Regular cardiac myocyte (primary cell): ENCODE measurements around the gene HIF1A. TPM values are rescaled to one million over a fixed set of nuclear protein-coding genes. Genes with fewer than 3 reads are reported as not detected.

ENCODE experiments used
- total RNA-seq: library from RNA; depleted of rRNA; stranded (reverse); fragments of >200 nt; gene quantifications from 2 replicates; pipeline ENCODE4 v1.2.3, GENCODE V29; 2014

HIF1A gene
- 489 and 502 TPM in 2 replicates for total RNA-seq

DNA sequence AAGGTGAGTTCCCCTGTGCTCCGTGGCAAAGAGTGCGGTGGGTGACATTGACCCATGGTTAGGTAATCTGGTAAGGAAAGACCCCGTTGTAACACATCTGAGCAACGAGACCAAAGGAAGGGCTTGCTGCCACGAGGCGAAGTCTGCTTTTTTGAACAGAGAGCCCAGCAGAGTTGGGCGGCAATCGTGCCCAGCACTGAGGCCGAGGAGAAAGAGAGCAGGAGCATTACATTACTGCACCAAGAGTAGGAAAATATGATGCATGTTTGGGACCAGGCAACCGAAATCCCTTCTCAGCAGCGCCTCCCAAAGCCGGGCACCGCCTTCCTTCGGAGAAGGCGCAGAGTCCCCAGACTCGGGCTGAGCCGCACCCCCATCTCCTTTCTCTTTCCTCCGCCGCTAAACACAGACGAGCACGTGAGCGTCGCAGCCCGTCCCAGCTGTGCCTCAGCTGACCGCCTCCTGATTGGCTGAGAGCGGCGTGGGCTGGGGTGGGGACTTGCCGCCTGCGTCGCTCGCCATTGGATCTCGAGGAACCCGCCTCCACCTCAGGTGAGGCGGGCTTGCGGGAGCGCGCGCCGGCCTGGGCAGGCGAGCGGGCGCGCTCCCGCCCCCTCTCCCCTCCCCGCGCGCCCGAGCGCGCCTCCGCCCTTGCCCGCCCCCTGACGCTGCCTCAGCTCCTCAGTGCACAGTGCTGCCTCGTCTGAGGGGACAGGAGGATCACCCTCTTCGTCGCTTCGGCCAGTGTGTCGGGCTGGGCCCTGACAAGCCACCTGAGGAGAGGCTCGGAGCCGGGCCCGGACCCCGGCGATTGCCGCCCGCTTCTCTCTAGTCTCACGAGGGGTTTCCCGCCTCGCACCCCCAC is at the start of gene HIF1A:
HIF1A (plus strand) TSS at position 684 of the 865 bp plus-strand sequence. CDS start 292 bp downstream, outside the sequence.

DNA sequence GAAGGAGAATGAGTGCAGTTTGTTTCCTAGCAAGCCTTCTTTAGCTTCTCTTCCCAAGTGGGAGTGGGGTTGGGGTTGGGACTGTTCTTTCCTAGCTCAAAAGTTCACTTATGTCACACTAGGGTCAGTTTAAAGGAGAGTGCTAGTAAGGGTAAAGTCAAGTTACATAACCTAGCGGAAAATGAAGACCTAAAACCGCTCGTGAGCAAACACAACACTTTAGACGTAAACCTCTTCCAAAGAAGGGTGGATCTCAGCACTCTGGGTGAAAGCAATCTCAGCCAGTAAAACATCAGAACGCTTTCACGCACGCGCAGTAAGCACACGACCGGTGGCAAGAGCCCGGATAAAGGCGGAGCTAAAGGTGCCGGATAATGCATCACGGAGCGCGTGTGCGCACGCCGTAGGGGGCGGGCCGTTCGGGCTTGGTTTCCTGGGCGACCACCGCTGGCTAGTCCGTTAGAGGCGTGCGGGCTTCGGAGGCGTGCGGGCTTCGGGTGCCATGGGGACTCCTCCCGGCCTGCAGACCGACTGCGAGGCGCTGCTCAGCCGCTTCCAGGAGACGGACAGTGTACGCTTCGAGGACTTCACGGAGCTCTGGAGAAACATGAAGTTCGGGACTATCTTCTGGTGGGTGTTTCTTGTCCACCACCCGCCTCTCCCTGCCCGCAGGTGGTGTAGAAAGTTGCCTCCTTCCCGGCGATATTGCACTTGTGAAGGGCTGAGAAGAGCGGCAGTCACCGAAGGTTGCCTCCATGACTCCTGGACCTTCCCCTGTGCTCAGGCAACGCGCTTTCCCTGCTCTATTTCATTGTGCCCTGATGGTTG is 66.9 kb downstream of the HIF1A start, which contains the start of gene SNAPC1:
SNAPC1 (plus strand) TSS at position 462 of the 828 bp plus-strand sequence; CDS start at position 503, 41 bp downstream.

Other genes starting within 250 kb of the HIF1A start
- 28.8 and 35.2 TPM in 2 replicates for gene SNAPC1, start 66.9 kb downstream of the HIF1A start, total RNA-seq
- 0.96 and 1.1 TPM in 2 replicates for gene SYT16, start 117.2 kb downstream of the HIF1A start, total RNA-seq